Lung (tissue), 13 donors: Measurements from ENCODE around the gene DLG2. TPM values are rescaled to one million over a fixed set of nuclear protein-coding genes. Genes with fewer than 3 reads are reported as not detected.

ENCODE experiments used
- ATAC-seq: fragments of 200-7000 bp; cut with Tn5 transposase; one replicate; pipeline ENCODE4 v1.9.1; 2020; ENCODE audit warnings: moderate number of reproducible peaks; ENCODE audit not compliant: insufficient read depth, low FRiP score
- DNase-seq, 3 donors: peaks; one replicate each; pipeline ENCODE4 v3.0.0-alpha.2; 2013 to 2017
- H3K27ac ChIP-seq, 2 donors: one replicate each; pipeline ENCODE4 v1.5.1; 2013; ENCODE audit warnings: mild to moderate bottlenecking in 2 of 2, moderate library complexity in 2 of 2, control low read depth in 1 of 2, inconsistent platforms in 1 of 2, low read depth in 1 of 2, low read length in 1 of 2
- H3K27me3 ChIP-seq, 3 donors: one replicate each; pipeline ENCODE4 v1.5.1; 2013; ENCODE audit warnings: low read length in 2 of 3; ENCODE audit not compliant: control insufficient read depth in 3 of 3, insufficient read depth in 3 of 3
- H3K36me3 ChIP-seq, 4 donors: one replicate each; pipeline ENCODE4 v1.5.1; 2013; ENCODE audit warnings: low read length in 4 of 4, mild to moderate bottlenecking in 1 of 4, moderate library complexity in 1 of 4; ENCODE audit not compliant: control insufficient read depth in 4 of 4, insufficient read depth in 4 of 4
- H3K4me1 ChIP-seq, 5 donors: one replicate each; pipeline ENCODE4 v1.5.1; 2013; ENCODE audit warnings: low read length in 5 of 5, mild to moderate bottlenecking in 2 of 5, moderate library complexity in 1 of 5; ENCODE audit not compliant: control insufficient read depth in 5 of 5, insufficient read depth in 5 of 5
- H3K4me3 ChIP-seq: one replicate; pipeline ENCODE4 v1.5.1; 2013; ENCODE audit warnings: mild to moderate bottlenecking, control low read depth, moderate library complexity
- H3K9ac ChIP-seq, 2 donors: one replicate each; pipeline ENCODE4 v1.5.1; 2013; ENCODE audit warnings: low read length in 2 of 2, control low read depth in 1 of 2; ENCODE audit not compliant: insufficient read depth in 1 of 2
- H3K9me3 ChIP-seq, 4 donors: one replicate each; pipeline ENCODE4 v1.5.1; 2013; ENCODE audit warnings: low read length in 3 of 4, mild to moderate bottlenecking in 1 of 4, moderate library complexity in 1 of 4; ENCODE audit not compliant: control insufficient read depth in 4 of 4, insufficient read depth in 3 of 4
- CTCF ChIP-seq: IDR thresholded peaks from 2 replicates; pipeline ENCODE4 v1.5.1; 2012; ENCODE audit warnings: mild to moderate bottlenecking; ENCODE audit errors: control extremely low read depth, extremely low read depth
- WGBS, 2 donors: extraction: QIAGEN DNeasy Blood & Tissue Kit; methylation state at CpG; one replicate each; pipeline ENCODE4 v1.1.7; 2013; 5-methylcytosine and 5-hydroxymethylcytosine counted together
- polyA plus RNA-seq, 2 donors: library from polyadenylated mRNA; stranded (reverse); fragments of 200-250 nt; gene quantifications; one replicate each; pipeline ENCODE4 v1.2.1, GENCODE V29; 2013
- small RNA-seq: library from RNA; depleted of rRNA; stranded (forward); fragments of <200 nt; gene quantifications from one replicate; pipeline ENCODE3, GENCODE V24; 2014; ENCODE audit warnings: low replicate concordance
- total RNA-seq, 2 donors: library from RNA; depleted of rRNA in 1 of 2; stranded (reverse); fragments of >200 nt in 1 of 2; gene quantifications; one replicate each; pipeline ENCODE4 v1.2.1, GENCODE V29; 2014 to 2021
- donor health status: control.
- donor health status: control.
- donor health status: Bipolar disorder and iron deficiency.
- donor health status: healthy.
- donor health status: DM: yes; HTN: yes; CAD: no.

Gene DLG2
- total and polyA plus RNA-seq, 4 donors: 0.32 to 24.1 (median 5.4) TPM

GRCh38 chr11:83408946-83409345 lies 2218.2 kb downstream of the DLG2 start:
- DNase-seq (no peak), ATAC-seq (no peak)
- no peak overlapping the region for H3K27ac ChIP-seq
- no peak overlapping the region for H3K9ac ChIP-seq
- H3K27me3 ChIP-seq: no peaks in the 10 kb centered on the region
- no peaks in the 10 kb centered on the region for H3K4me1 ChIP-seq
- H3K4me3 ChIP-seq: no peak overlapping the region
- no peaks in the 10 kb centered on the region for H3K36me3 ChIP-seq
- no peak for TF ChIP-seq CTCF
- 67 to 82% methylated on average over 1 of the region's 1 CpG for WGBS, 2 donors
- peaks cover 0 to 2% (median 0%) of the 10 kb centered on the region in 4 donors for H3K9me3 ChIP-seq

Small RNA genes lying within 50 kb of the gene (small RNA-seq; reads per million reads assigned to genes)
- not detected for gene RF02112
- gene RF02113: not detected
- gene RNU6-1292P: not detected

Other genes with a start within 250 kb of the DLG2 start
- 10 to 100 TPM; 52.9 TPM for gene TMEM126B, start 1.2 kb upstream of the DLG2 start, total RNA-seq
- gene TMEM126B, start 1.2 kb upstream of the DLG2 start, polyA plus RNA-seq: 100 to 1,000 TPM in 1 of 2 donors, 10 to 100 TPM in 1; 77.3 to 129 TPM
- gene TMEM126A, start 20.6 kb upstream of the DLG2 start, total RNA-seq: 10 to 100 TPM; 17.1 to 29.7 TPM
- gene TMEM126A, start 20.6 kb upstream of the DLG2 start, polyA plus RNA-seq: 10 to 100 TPM; 40.8 to 75.4 TPM
- 100 to 1,000 TPM in 1 of 2 donors, 10 to 100 TPM in 1; 36.1 to 115 TPM for gene CREBZF, start 37.8 kb upstream of the DLG2 start, total RNA-seq
- 10 to 100 TPM; 20.2 to 31.8 TPM for gene CREBZF, start 37.8 kb upstream of the DLG2 start, polyA plus RNA-seq
- 1 to 10 TPM; 3.1 to 6.5 TPM for gene CCDC89, start 58.9 kb upstream of the DLG2 start, total RNA-seq
- gene CCDC89, start 58.9 kb upstream of the DLG2 start, polyA plus RNA-seq: 1 to 10 TPM in 1 of 2 donors, under 1 TPM in 1; 0.65 to 3.1 TPM
- gene SYTL2, start 183.8 kb upstream of the DLG2 start, total RNA-seq: 10 to 100 TPM; 22.8 to 39.0 TPM
- gene SYTL2, start 183.8 kb upstream of the DLG2 start, polyA plus RNA-seq: 10 to 100 TPM in 1 of 2 donors, 1 to 10 TPM in 1; 6.7 to 10.3 TPM
- gene CCDC83, start 228.0 kb upstream of the DLG2 start, total RNA-seq: not detected
- not detected for gene CCDC83, start 228.0 kb upstream of the DLG2 start, polyA plus RNA-seq